GM15510 (cell line): ENCODE measurements around the gene HOXA11.

Experiments used
- POLR2A ChIP-seq: IDR thresholded peaks from 3 replicates; pipeline ENCODE4 v1.6.1; 2011; ENCODE audit warnings: borderline replicate concordance; ENCODE audit not compliant: insufficient read length; ENCODE audit errors: extremely low read depth

HOXA11 gene

GRCh38 chr7:27211764-27212204 is 26.8 kb upstream of the HOXA11 start:
- TF ChIP-seq POLR2A = no peak

- no peak for TF ChIP-seq POLR2A
Observed at GRCh38 chr7:27211084-27211446, 26.0 kb upstream of the HOXA11 start.

- no peak for TF ChIP-seq POLR2A
Observed at GRCh38 chr7:27210441-27211083, 25.5 kb upstream of the HOXA11 start.

GRCh38 chr7:27209933-27210440 is 25.0 kb upstream of the HOXA11 start:
- no peak for TF ChIP-seq POLR2A

- no peak for TF ChIP-seq POLR2A
Observed at GRCh38 chr7:27208998-27209397, 24.0 kb upstream of the HOXA11 start.

GRCh38 chr7:27207348-27207985 is 22.4 kb upstream of the HOXA11 start:
- no peak for TF ChIP-seq POLR2A

GRCh38 chr7:27205325-27206280 is 20.6 kb upstream of the HOXA11 start:
- TF ChIP-seq POLR2A = no peak

- TF ChIP-seq POLR2A = no peak
Observed at GRCh38 chr7:27204851-27205322, 19.9 kb upstream of the HOXA11 start.

GRCh38 chr7:27203964-27204594 is 19.0 kb upstream of the HOXA11 start:
- TF ChIP-seq POLR2A = no peak

- no peak for TF ChIP-seq POLR2A
Observed at GRCh38 chr7:27203365-27203953, 18.4 kb upstream of the HOXA11 start.

GRCh38 chr7:27202862-27203134 is 17.8 kb upstream of the HOXA11 start:
- no peak for TF ChIP-seq POLR2A

- no peak for TF ChIP-seq POLR2A
Observed at GRCh38 chr7:27202018-27202861, 17.2 kb upstream of the HOXA11 start.

GRCh38 chr7:27201580-27202017 is 16.6 kb upstream of the HOXA11 start:
- no peak for TF ChIP-seq POLR2A
